ENCODE data around the gene PPP2R5A. TPM values are rescaled to one million over a fixed set of nuclear protein-coding genes. Genes with fewer than 3 reads are reported as not detected.

Gene PPP2R5A
- total RNA-seq, 1 experiment from 2014 or later, result 22.0 TPM

DNA sequence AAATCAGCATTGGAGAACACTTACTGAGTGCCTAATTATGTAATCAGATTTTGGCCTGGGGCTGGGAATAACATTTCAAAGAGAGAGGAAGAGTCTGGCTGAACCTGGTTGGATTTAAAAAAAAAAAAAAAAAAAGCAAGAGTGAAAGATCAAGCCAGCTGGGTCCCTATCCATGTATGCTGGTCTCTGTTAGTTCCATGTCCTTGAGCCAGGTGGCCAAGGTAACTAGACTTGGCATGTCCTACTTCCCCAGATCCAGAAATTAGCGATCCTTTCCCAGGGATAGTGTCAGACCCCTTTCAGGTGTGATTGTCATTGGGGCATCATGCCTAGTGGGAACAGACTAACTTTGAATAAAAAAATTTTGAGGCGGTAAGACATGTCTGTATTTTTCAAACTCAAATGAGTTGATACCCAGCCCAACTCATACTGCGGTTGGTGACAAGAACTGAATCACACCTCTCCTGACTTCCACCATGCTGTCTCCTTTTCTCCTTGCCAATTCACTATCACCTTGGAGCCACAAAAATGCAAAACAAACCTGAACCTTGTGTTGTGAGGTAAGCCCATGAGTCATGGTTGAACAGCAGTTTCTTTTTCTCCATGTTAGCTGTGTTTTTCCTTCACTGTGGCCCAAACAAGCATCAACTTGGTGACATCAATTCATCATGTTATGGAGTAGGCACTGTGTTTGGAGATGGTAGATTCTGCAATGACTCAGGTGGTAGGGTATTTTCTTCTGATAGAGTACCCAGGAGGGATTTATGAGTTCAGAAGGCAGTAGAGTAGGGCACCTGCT, 24.5 kb upstream of the PPP2R5A start:
- no peak overlapping the region for H3K27ac Mint-ChIP-seq
- H3T11ph ChIP-seq (ENCODE audit: low read length), result no peak overlapping the region
- H3K18ac ChIP-seq (ENCODE audit: insufficient read length, low read depth, low read length), result no peak overlapping the region
- no peak overlapping the region for H3K56ac ChIP-seq (ENCODE audit: insufficient read length, low read depth, low read length)
- H2BK120ac ChIP-seq (ENCODE audit: low read depth, low read length, poor library complexity, severe bottlenecking), result no peak overlapping the region
- no peaks in the 10 kb centered on the region for H3K27me3 Mint-ChIP-seq (ENCODE audit: low read depth)
- H3K9ac ChIP-seq (ENCODE audit: extremely low read depth, insufficient read length, low read length), result no peak overlapping the region
- H3K27me3 ChIP-seq (ENCODE audit: insufficient read depth, low read length), result no peaks in the 10 kb centered on the region
- H2BK20ac ChIP-seq (ENCODE audit: low read depth, low read length, poor library complexity, severe bottlenecking), result no peak overlapping the region
- H4K91ac ChIP-seq (ENCODE audit: insufficient read length, low read depth, low read length), result no peak overlapping the region
- H2BK12ac ChIP-seq (ENCODE audit: insufficient read length, low read depth, low read length), result no peak overlapping the region
- H3K4ac ChIP-seq (ENCODE audit: low read depth, low read length), result no peak overlapping the region
- H2BK15ac ChIP-seq (ENCODE audit: low read depth, low read length), result no peak overlapping the region
- H3K23ac ChIP-seq (ENCODE audit: insufficient read length, low read depth, low read length), result no peak overlapping the region
- no peak overlapping the region for H3K4me3 Mint-ChIP-seq
- no peak overlapping the region for H3K27ac ChIP-seq (ENCODE audit: insufficient read length, low read depth, low read length)
- H4K20me1 ChIP-seq (ENCODE audit: control insufficient read depth, insufficient read depth, insufficient read length), result no peaks in the 10 kb centered on the region
- no peak for DNase-seq
- no peak overlapping the region for H2BK5ac ChIP-seq (ENCODE audit: insufficient read length, low read length)
- no peaks in the 10 kb centered on the region for H3K9me3 ChIP-seq (ENCODE audit: control insufficient read depth, low read depth, low read length)
- TF ChIP-seq, protein P1, sequence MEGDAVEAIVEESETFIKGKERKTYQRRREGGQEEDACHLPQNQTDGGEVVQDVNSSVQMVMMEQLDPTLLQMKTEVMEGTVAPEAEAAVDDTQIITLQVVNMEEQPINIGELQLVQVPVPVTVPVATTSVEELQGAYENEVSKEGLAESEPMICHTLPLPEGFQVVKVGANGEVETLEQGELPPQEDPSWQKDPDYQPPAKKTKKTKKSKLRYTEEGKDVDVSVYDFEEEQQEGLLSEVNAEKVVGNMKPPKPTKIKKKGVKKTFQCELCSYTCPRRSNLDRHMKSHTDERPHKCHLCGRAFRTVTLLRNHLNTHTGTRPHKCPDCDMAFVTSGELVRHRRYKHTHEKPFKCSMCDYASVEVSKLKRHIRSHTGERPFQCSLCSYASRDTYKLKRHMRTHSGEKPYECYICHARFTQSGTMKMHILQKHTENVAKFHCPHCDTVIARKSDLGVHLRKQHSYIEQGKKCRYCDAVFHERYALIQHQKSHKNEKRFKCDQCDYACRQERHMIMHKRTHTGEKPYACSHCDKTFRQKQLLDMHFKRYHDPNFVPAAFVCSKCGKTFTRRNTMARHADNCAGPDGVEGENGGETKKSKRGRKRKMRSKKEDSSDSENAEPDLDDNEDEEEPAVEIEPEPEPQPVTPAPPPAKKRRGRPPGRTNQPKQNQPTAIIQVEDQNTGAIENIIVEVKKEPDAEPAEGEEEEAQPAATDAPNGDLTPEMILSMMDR (conservative IDR thresholded peaks at IDR 0.05), result no peak
- no peaks in the 10 kb centered on the region for H3K79me1 ChIP-seq (ENCODE audit: insufficient read depth, low read depth, low read length, poor library complexity, severe bottlenecking)
- no peaks in the 10 kb centered on the region for H3K9me3 Mint-ChIP-seq
- H3K4me1 Mint-ChIP-seq, result peaks cover 10 to 11% of the 10 kb centered on the region in 2 experiments
- H3K36me3 Mint-ChIP-seq (ENCODE audit: insufficient read depth in 1 of 3, low read depth in 3 of 3), result no peaks in the 10 kb centered on the region
- no peaks in the 10 kb centered on the region for H3K79me2 ChIP-seq (ENCODE audit: insufficient read depth, low read length)
- no peak overlapping the region for H3K14ac ChIP-seq (ENCODE audit: insufficient read depth, low read length)
- no peak overlapping the region for H4K5ac ChIP-seq (ENCODE audit: insufficient read length, low read depth, low read length)
- no peak overlapping the region for H2AK5ac ChIP-seq (ENCODE audit: insufficient read length, low read length)
- H3K4me2 ChIP-seq (ENCODE audit: insufficient read depth, insufficient read length, low read length), result no peak overlapping the region
- no peak overlapping the region for H4K8ac ChIP-seq (replicated peaks; ENCODE audit: insufficient read length, low read depth, low read length)
- WGBS (ENCODE audit: extremely low coverage, insufficient read length, low lambda C conversion rate), result no CpG with 5 or more reads among the region's 3 CpGs
- no peak overlapping the region for H2AFZ ChIP-seq (ENCODE audit: low read length)
- H3K4me1 ChIP-seq (ENCODE audit: insufficient read depth, low read length), result no peaks in the 10 kb centered on the region
- no peaks in the 10 kb centered on the region for H3K23me2 ChIP-seq (ENCODE audit: insufficient read length, low read depth, low read length, poor library complexity, severe bottlenecking)
